IMR-90 (cell line): ENCODE data around the gene FARS2. TPM values are rescaled to one million over a fixed set of nuclear protein-coding genes. Genes with fewer than 3 reads are reported as not detected.

Experiments
- ATAC-seq: fragments of 200-7000 bp; cut with Tn5 transposase; 2 replicates; pipeline ENCODE4 v1.9.1; 2020; ENCODE audit warnings: low read depth, mild to moderate bottlenecking, moderate library complexity
- BruUV-seq: library from RNA; stranded (reverse); fragments of 400-500 nt; replicated peaks from 2 replicates; lab custom pipeline; 2021; lab: Mats Ljungman, UMichigan
- CTCF ChIA-PET: fragments of 300-600 bp; formaldehyde crosslinking; extraction: SDS; loops from one replicate; lab custom pipeline; 2021; ENCODE audit warnings: antibody characterized with exemption; lab: Yijun Ruan, JAX
- POLR2A ChIA-PET: fragments of 300-600 bp; sonication (Branson Sonifier 250); formaldehyde crosslinking; loops from one replicate; lab custom pipeline; 2022; ENCODE audit warnings: antibody characterized with exemption; ENCODE audit not compliant: unreplicated experiment; lab: Charles Lee
- DNase-seq: peaks from one replicate; pipeline ENCODE4 v3.0.0; 2013
- H2AFZ ChIP-seq: replicated peaks from 2 replicates; pipeline ENCODE3; 2013; ENCODE audit warnings: low read length, mild to moderate bottlenecking; ENCODE audit not compliant: poor library complexity
- H2AK5ac ChIP-seq: 2 replicates; pipeline ENCODE4 v1.6.1; 2013; ENCODE audit warnings: low read depth, low read length, inconsistent platforms
- H2AK9ac ChIP-seq: replicated peaks from 2 replicates; pipeline ENCODE3; 2013; ENCODE audit warnings: mild to moderate bottlenecking, low read depth, low read length, moderate library complexity; ENCODE audit not compliant: poor library complexity
- H2BK120ac ChIP-seq: 2 replicates; pipeline ENCODE4 v1.6.1; 2013; ENCODE audit warnings: low read depth, low read length, inconsistent platforms
- H2BK15ac ChIP-seq: 3 replicates; pipeline ENCODE4 v1.6.1; 2013; ENCODE audit warnings: low read depth, low read length, inconsistent platforms
- H2BK20ac ChIP-seq: 2 replicates; pipeline ENCODE4 v1.6.1; 2013; ENCODE audit warnings: low read depth, mild to moderate bottlenecking, inconsistent platforms, low read length, moderate library complexity
- H2BK5ac ChIP-seq: 2 replicates; pipeline ENCODE4 v1.6.1; 2013; ENCODE audit warnings: mild to moderate bottlenecking, low read depth, low read length, inconsistent platforms; ENCODE audit not compliant: poor library complexity, severe bottlenecking
- H3K14ac ChIP-seq: replicated peaks from 2 replicates; pipeline ENCODE4 v1.6.1; 2013; ENCODE audit warnings: low read depth, low read length, inconsistent platforms
- H3K18ac ChIP-seq: 2 replicates; pipeline ENCODE4 v1.6.1; 2013; ENCODE audit warnings: low read depth, low read length, control low read depth
- H3K23ac ChIP-seq: 2 replicates; pipeline ENCODE4 v1.6.1; 2013; ENCODE audit warnings: low read depth, low read length, inconsistent platforms
- H3K27ac ChIP-seq: 2 replicates; pipeline ENCODE4 v1.5.1; 2013; ENCODE audit warnings: mild to moderate bottlenecking, control low read depth, low read length; ENCODE audit not compliant: insufficient read depth
- H3K27me3 ChIP-seq: 2 replicates; pipeline ENCODE4 v1.6.1; 2013; ENCODE audit warnings: low read length; ENCODE audit not compliant: control insufficient read depth, insufficient read depth
- H3K36me3 ChIP-seq: 2 replicates; pipeline ENCODE4 v1.6.1; 2013; ENCODE audit warnings: low read length, mixed read lengths; ENCODE audit not compliant: control insufficient read depth, insufficient read depth
- H3K4ac ChIP-seq: 2 replicates; pipeline ENCODE4 v1.6.1; 2013; ENCODE audit warnings: low read depth, low read length, inconsistent platforms
- H3K4me1 ChIP-seq: 2 replicates; pipeline ENCODE4 v1.6.1; 2013; ENCODE audit warnings: low read length, mixed read lengths; ENCODE audit not compliant: control insufficient read depth, insufficient read depth
- H3K4me2 ChIP-seq: 2 replicates; pipeline ENCODE4 v1.6.1; 2013; ENCODE audit warnings: low read depth, mild to moderate bottlenecking, control low read depth, low read length, moderate library complexity
- H3K4me3 ChIP-seq: 2 replicates; pipeline ENCODE4 v1.5.1; 2013; ENCODE audit warnings: low read depth, mild to moderate bottlenecking, control low read depth, low read length, moderate library complexity; ENCODE audit not compliant: insufficient read depth
- H3K56ac ChIP-seq: 2 replicates; pipeline ENCODE4 v1.6.1; 2013; ENCODE audit warnings: low read length, inconsistent platforms; ENCODE audit not compliant: insufficient read depth; ENCODE audit errors: extremely low read depth
- H3K79me1 ChIP-seq, 2 experiments: 2 replicates each; pipeline ENCODE4 v1.6.1; 2013; ENCODE audit warnings: low read length in 2 of 2, inconsistent platforms in 1 of 2, low read depth in 1 of 2
- H3K9ac ChIP-seq: 2 replicates; pipeline ENCODE4 v1.6.1; 2013; ENCODE audit warnings: low read depth, low read length, control low read depth
- H3K9me1 ChIP-seq: 2 replicates; pipeline ENCODE4 v1.6.1; 2013; ENCODE audit warnings: low read length, inconsistent platforms; ENCODE audit not compliant: insufficient read depth
- H3K9me3 ChIP-seq: 2 replicates; pipeline ENCODE4 v1.6.1; 2013; ENCODE audit warnings: low read length; ENCODE audit not compliant: control insufficient read depth, insufficient read depth
- H4K20me1 ChIP-seq: 2 replicates; pipeline ENCODE4 v1.6.1; 2013; ENCODE audit warnings: low read length, inconsistent platforms; ENCODE audit not compliant: insufficient read depth
- H4K5ac ChIP-seq: 2 replicates; pipeline ENCODE4 v1.6.1; 2013; ENCODE audit warnings: mild to moderate bottlenecking, low read depth, low read length, control low read depth
- H4K8ac ChIP-seq, 2 experiments: 2 replicates each; pipeline ENCODE4 v1.6.1; 2013; ENCODE audit warnings: low read depth in 2 of 2, low read length in 2 of 2, control low read depth in 1 of 2, inconsistent platforms in 1 of 2
- H4K91ac ChIP-seq: 2 replicates; pipeline ENCODE4 v1.6.1; 2013; ENCODE audit warnings: low read depth, low read length, inconsistent platforms; ENCODE audit not compliant: insufficient read depth
- BHLHE40 ChIP-seq: fragments of 150-350 bp; IDR thresholded peaks from 2 replicates; pipeline ENCODE4 v1.6.1; 2016; ENCODE audit warnings: mild to moderate bottlenecking, low read depth, low read length
- CEBPB ChIP-seq: IDR thresholded peaks from 2 replicates; pipeline ENCODE4 v1.6.1; 2012; ENCODE audit warnings: low read depth, low read length, improper control_type of control experiment
- CHD1 ChIP-seq: IDR thresholded peaks from 2 replicates; pipeline ENCODE4 v1.6.1; 2012; ENCODE audit warnings: low read depth, low read length, improper control_type of control experiment
- CTCF ChIP-seq: conservative IDR thresholded peaks from 2 replicates; pipeline ENCODE4 v1.5.1; 2012; ENCODE audit warnings: mild to moderate bottlenecking, low read depth, low read length, improper control_type of control experiment
- FOS ChIP-seq: fragments of 150-350 bp; IDR thresholded peaks from 2 replicates; pipeline ENCODE4 v1.6.1; 2016; ENCODE audit warnings: low read depth, low read length
- MAFK ChIP-seq: IDR thresholded peaks from 2 replicates; pipeline ENCODE4 v1.6.1; 2012; ENCODE audit warnings: low read depth, low read length, improper control_type of control experiment
- MAZ ChIP-seq: IDR thresholded peaks from 2 replicates; pipeline ENCODE4 v1.6.1; 2012; ENCODE audit warnings: low read depth, mild to moderate bottlenecking, low read length, improper control_type of control experiment, moderate library complexity, borderline replicate concordance
- MXI1 ChIP-seq: IDR thresholded peaks from 2 replicates; pipeline ENCODE4 v1.6.1; 2012; ENCODE audit warnings: low read depth, mild to moderate bottlenecking, low read length, moderate library complexity, borderline replicate concordance
- NFE2L2 ChIP-seq: fragments of 150-350 bp; IDR thresholded peaks from 2 replicates; pipeline ENCODE4 v1.6.1; 2016; ENCODE audit warnings: low read depth, mild to moderate bottlenecking, low read length
- POLR2A ChIP-seq: IDR thresholded peaks from 2 replicates; pipeline ENCODE4 v1.6.1; 2012; ENCODE audit warnings: mild to moderate bottlenecking, low read depth, low read length
- RAD21 ChIP-seq: IDR thresholded peaks from 2 replicates; pipeline ENCODE4 v1.6.1; 2012; ENCODE audit warnings: low read length, improper control_type of control experiment
- RCOR1 ChIP-seq: IDR thresholded peaks from 2 replicates; pipeline ENCODE4 v1.6.1; 2012; ENCODE audit warnings: mild to moderate bottlenecking, low read length, improper control_type of control experiment; ENCODE audit not compliant: insufficient replicate concordance
- SMC3 ChIP-seq: fragments of 150-350 bp; IDR thresholded peaks from 2 replicates; pipeline ENCODE4 v1.6.1; 2016; ENCODE audit warnings: low read depth, mild to moderate bottlenecking, antibody characterized with exemption, low read length, moderate library complexity
- USF2 ChIP-seq: fragments of 150-350 bp; IDR thresholded peaks from 2 replicates; pipeline ENCODE4 v1.6.1; 2017; ENCODE audit warnings: mild to moderate bottlenecking, antibody characterized with exemption, low read length, low read depth
- WGBS, 2 experiments: methylation state at CpG; one replicate each; pipeline versions ENCODE4 v1.1.5 to v1.1.7; 2013; ENCODE audit warnings: missing lambda C conversion rate in 2 of 2; ENCODE audit not compliant: insufficient read length in 1 of 2; ENCODE audit errors: extremely low coverage in 2 of 2; 5-methylcytosine and 5-hydroxymethylcytosine counted together
- dilution Hi-C: fragments of 300-500 bp; cut with HindIII; formaldehyde crosslinking; loops from one replicate; pipeline ENCODE4 v1.14.3; 2018; ENCODE audit warnings: low sequenced_read_pairs; ENCODE audit not compliant: unreplicated experiment
- in situ Hi-C: fragments of 300-500 bp; cut with MboI; formaldehyde crosslinking; loops from 3 replicates; pipeline ENCODE4 v1.14.3; 2019; ENCODE audit warnings: low sequenced_read_pairs, inconsistent platforms, mixed read lengths
- intact Hi-C: fragments of 100-400 bp; cut with micrococcal nuclease; formaldehyde crosslinking; loops from 2 replicates; pipeline ENCODE4 v1.10.0; 2022
- polyA plus RNA-seq, 3 experiments: library from polyadenylated mRNA; depleted of rRNA; stranded (reverse); fragments of >200 nt; gene quantifications; 2 replicates each; pipeline ENCODE4 v1.2.3, GENCODE V29; 2012; ENCODE audit warnings: low replicate concordance in 1 of 3
- total RNA-seq: library from RNA; depleted of rRNA; stranded (reverse); fragments of >200 nt; gene quantifications from 2 replicates; pipeline ENCODE4 v1.2.3, GENCODE V29; 2012
- TF ChIP-seq, protein P1 (sequence below): fragments of 150-350 bp; IDR thresholded peaks from 2 replicates; pipeline ENCODE4 v1.6.1; 2016; ENCODE audit warnings: low read depth, mild to moderate bottlenecking, low read length, moderate library complexity, borderline replicate concordance

Gene FARS2
- total and polyA plus RNA-seq, 2 of the 4 experiments (the other 2 are of a cell fraction): 12.1 to 28.9 TPM

DNA sequence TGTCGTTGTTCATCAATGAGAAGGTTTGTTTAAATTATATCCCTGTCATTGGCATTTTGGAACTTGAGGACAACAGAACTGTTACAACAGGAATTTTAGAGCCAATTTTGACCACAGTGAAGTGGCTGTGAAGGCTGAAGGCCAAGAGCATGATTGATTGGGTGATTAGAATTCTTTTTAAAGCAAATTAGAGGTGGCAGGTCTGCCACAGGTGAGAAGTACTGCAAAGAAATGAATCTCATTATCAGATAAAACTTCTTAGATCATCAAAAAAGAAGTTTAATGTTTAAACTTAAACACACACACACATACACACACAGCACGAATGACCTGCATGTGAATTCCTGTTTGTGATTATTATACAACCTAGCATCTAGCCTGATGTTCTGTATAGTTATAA is 32.4 kb downstream of the FARS2 start:
- ChIA-PET POLR2A (no interaction called here), CTCF (no interaction called here)
- H2BK20ac ChIP-seq: no peak overlapping the region
- H3K9me3 ChIP-seq: no peaks in the 10 kb centered on the region
- no peak for TF ChIP-seq USF2
- TF ChIP-seq SMC3: no peak
- TF ChIP-seq CTCF: no peak
- TF ChIP-seq CEBPB: no peak
- TF ChIP-seq MAFK: no peak
- TF ChIP-seq RAD21: no peak
- no peak for TF ChIP-seq BHLHE40
- no peak for TF ChIP-seq RCOR1
- no peak for TF ChIP-seq MXI1
- TF ChIP-seq FOS: no peak
- TF ChIP-seq POLR2A: no peak
- TF ChIP-seq MAZ: no peak
- no peak for TF ChIP-seq CHD1
- TF ChIP-seq NFE2L2: no peak
- TF ChIP-seq, protein P1, sequence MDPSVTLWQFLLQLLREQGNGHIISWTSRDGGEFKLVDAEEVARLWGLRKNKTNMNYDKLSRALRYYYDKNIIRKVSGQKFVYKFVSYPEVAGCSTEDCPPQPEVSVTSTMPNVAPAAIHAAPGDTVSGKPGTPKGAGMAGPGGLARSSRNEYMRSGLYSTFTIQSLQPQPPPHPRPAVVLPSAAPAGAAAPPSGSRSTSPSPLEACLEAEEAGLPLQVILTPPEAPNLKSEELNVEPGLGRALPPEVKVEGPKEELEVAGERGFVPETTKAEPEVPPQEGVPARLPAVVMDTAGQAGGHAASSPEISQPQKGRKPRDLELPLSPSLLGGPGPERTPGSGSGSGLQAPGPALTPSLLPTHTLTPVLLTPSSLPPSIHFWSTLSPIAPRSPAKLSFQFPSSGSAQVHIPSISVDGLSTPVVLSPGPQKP: no peak
- no peak overlapping the region for H3K23ac ChIP-seq
- ATAC-seq (no peak), DNase-seq (no peak)
- no peak overlapping the region for H3K9ac ChIP-seq
- H2BK15ac ChIP-seq: no peak overlapping the region
- no peak overlapping the region for H3K56ac ChIP-seq
- peaks cover 2% of the 10 kb centered on the region; the same call in 1 of the 2 replicates for H3K4me1 ChIP-seq
- no peak overlapping the region for H3K18ac ChIP-seq
- H3K14ac ChIP-seq: no peak overlapping the region
- no CpG with 5 or more reads among the region's 2 CpGs for WGBS, 2 experiments
- no peaks in the 10 kb centered on the region for H3K27me3 ChIP-seq
- no peaks in the 10 kb centered on the region for H3K36me3 ChIP-seq
- no peak overlapping the region for H3K4me3 ChIP-seq
- H4K8ac ChIP-seq: no peak overlapping the region
- H2AK9ac ChIP-seq: no peak overlapping the region
- no peak overlapping the region for H3K4me2 ChIP-seq
- no peak overlapping the region for H2AFZ ChIP-seq
- dilution Hi-C loops: no loop called here
- H4K91ac ChIP-seq: no peak overlapping the region
- H2BK5ac ChIP-seq: no peak overlapping the region
- no peak overlapping the region for H3K4ac ChIP-seq
- H3K9me1 ChIP-seq: peaks cover 10% of the 10 kb centered on the region; the same call in 1 of the 2 replicates
- intact Hi-C loops: no loop called here
- peaks cover 13% of the 10 kb centered on the region; the same call in 1 of the 2 replicates for H4K20me1 ChIP-seq
- in situ Hi-C loops: no loop called here
- H2BK120ac ChIP-seq: no peak overlapping the region
- BruUV-seq: no TSS peak
- no peak overlapping the region for H3K27ac ChIP-seq
- H3K79me1 ChIP-seq: peaks cover 17 to 30% of the 10 kb centered on the region in 2 experiments
- no peak overlapping the region for H2AK5ac ChIP-seq
- H4K5ac ChIP-seq: no peak overlapping the region
